Motor neuron (in vitro differentiated cells): ENCODE results near the gene TOLLIP. TPM values are rescaled to one million over a fixed set of nuclear protein-coding genes. Genes with fewer than 3 reads are reported as not detected.

ENCODE experiments used
- ATAC-seq, 8 experiments: fragments of 200-7000 bp; cut with Tn5 transposase; replicated peaks in 6 of 8; 2 replicates each; pipeline ENCODE4 v1.8.0; 2021; ENCODE audit warnings: mild to moderate bottlenecking in 8 of 8, moderate library complexity in 8 of 8
- H3K27ac ChIP-seq, 2 donors: fragments of 250-450 bp; sonication (Bioruptor Pico); 2 replicates each; pipeline ENCODE4 v1.9.0; 2021; ENCODE audit warnings: antibody characterized with exemption in 2 of 2, mild to moderate bottlenecking in 2 of 2, moderate library complexity in 1 of 2
- H3K4me1 ChIP-seq, 2 donors: fragments of 250-450 bp; sonication (Bioruptor Pico); replicated peaks in 1 of 2; 2 replicates each; pipeline ENCODE4 v1.6.1; 2021; ENCODE audit warnings: antibody characterized with exemption in 2 of 2, mild to moderate bottlenecking in 2 of 2, moderate library complexity in 1 of 2
- H3K4me3 ChIP-seq, 5 donors: fragments of 250-450 bp; sonication (Bioruptor Pico); 2 replicates each; pipeline ENCODE4 v1.9.0; 2021; ENCODE audit warnings: antibody characterized with exemption in 5 of 5, mild to moderate bottlenecking in 5 of 5, moderate library complexity in 4 of 5
- WGBS, 10 experiments: fragments of 450-650 bp; shearing (Covaris generic); methylation state at CpG; one replicate each; pipeline ENCODE4 v1.0.0; 2022; 5-methylcytosine and 5-hydroxymethylcytosine counted together
- in situ Hi-C, 9 experiments: fragments of 400-800 bp; cut with MboI; loops; one replicate each; pipeline ENCODE4 v1.15.0; 2021; ENCODE audit warnings: low sequenced_read_pairs in 9 of 9, low pct_unique_long_range_greater_than_20kb in 2 of 9; ENCODE audit not compliant: unreplicated experiment in 9 of 9
- total RNA-seq, 8 experiments: library from RNA; unstranded; fragments of 300-600 nt; gene quantifications; 2 replicates each; pipeline versions ENCODE4 v1.2.3 to v1.2.4, GENCODE V29; 2022

The TOLLIP gene
- total RNA-seq, 8 experiments from 2014 or later: 11.5 to 27.5 (median 21.1) TPM

- ATAC-seq: no peak
- H3K4me3 ChIP-seq: no peak overlapping the region
- H3K4me1 ChIP-seq: no peaks in the 10 kb centered on the region
- in situ Hi-C loops: loop anchor here in 1 of 9 experiments (25.0 kb wide), 1 partner anchor 222 kb away; no protein-coding TSS in a partner anchor
- 88 to 98% (median 93%) methylated on average over 2 to 16 of the region's 43 CpGs; no CpG with 5 or more reads in 3 of the 10 experiments for WGBS, 10 experiments
- H3K27ac ChIP-seq: no peak overlapping the region
Observed at GRCh38 chr11:1290052-1291040, 19.1 kb downstream of the TOLLIP start.

- Histone ChIP-seq H3K4me1 (no peaks in the 10 kb centered on the region), H3K4me3 (no peak overlapping the region), H3K27ac (no peak overlapping the region)
- in situ Hi-C loops: loop anchor here in 1 of 9 experiments (25.0 kb wide), 1 partner anchor 223 kb away; no protein-coding TSS in a partner anchor
- no peak for ATAC-seq
- WGBS, 10 experiments: 86 to 100% (median 91%) methylated on average over 6 to 7 of the region's 33 CpGs; no CpG with 5 or more reads in 7 of the 10 experiments
Observed at GRCh38 chr11:1289211-1289935, 20.1 kb downstream of the TOLLIP start.

- Histone ChIP-seq H3K27ac (no peak overlapping the region), H3K4me1 (no peaks in the 10 kb centered on the region), H3K4me3 (no peak overlapping the region)
- no peak for ATAC-seq
- 50 to 100% (median 90%) methylated on average over 2 to 8 of the region's 30 CpGs; no CpG with 5 or more reads in 5 of the 10 experiments for WGBS, 10 experiments
- in situ Hi-C loops: loop anchor here in 1 of 9 experiments (25.0 kb wide), 1 partner anchor 224 kb away; no protein-coding TSS in a partner anchor
Observed at GRCh38 chr11:1288426-1289151, 20.8 kb downstream of the TOLLIP start.

- WGBS, 10 experiments: 100% methylated on average over 1 to 3 of the region's 9 CpGs; no CpG with 5 or more reads in 7 of the 10 experiments
- H3K4me1 ChIP-seq: no peaks in the 10 kb centered on the region
- no peak for ATAC-seq
- H3K27ac ChIP-seq: no peak overlapping the region
- no peak overlapping the region for H3K4me3 ChIP-seq
- in situ Hi-C loops: loop anchor here in 1 of 9 experiments (25.0 kb wide), 1 partner anchor 224 kb away; no protein-coding TSS in a partner anchor
Observed at GRCh38 chr11:1287928-1288327, 21.5 kb downstream of the TOLLIP start.

- H3K27ac ChIP-seq: no peak overlapping the region
- H3K4me1 ChIP-seq: no peaks in the 10 kb centered on the region
- in situ Hi-C loops: loop anchor here in 1 of 9 experiments (25.0 kb wide), 1 partner anchor 226 kb away; no protein-coding TSS in a partner anchor
- ATAC-seq: no peak
- WGBS, 10 experiments: 79% methylated on average over 2 of the region's 17 CpGs; no CpG with 5 or more reads in 9 of the 10 experiments
- H3K4me3 ChIP-seq: no peak overlapping the region
Observed at GRCh38 chr11:1285876-1286275, 23.6 kb downstream of the TOLLIP start.

GRCh38 chr11:1285316-1285744 lies 24.1 kb downstream of the TOLLIP start:
- Histone ChIP-seq H3K4me1 (no peaks in the 10 kb centered on the region), H3K27ac (no peak overlapping the region), H3K4me3 (no peak overlapping the region)
- in situ Hi-C loops: loop anchor here in 1 of 9 experiments (25.0 kb wide), 1 partner anchor 227 kb away; no protein-coding TSS in a partner anchor
- ATAC-seq: no peak
- 96 to 100% (median 97%) methylated on average over 3 to 17 of the region's 23 CpGs; no CpG with 5 or more reads in 4 of the 10 experiments for WGBS, 10 experiments

- in situ Hi-C loops: loop anchor here in 1 of 9 experiments (25.0 kb wide), 1 partner anchor 228 kb away; no protein-coding TSS in a partner anchor
- ATAC-seq: no peak
Observed at GRCh38 chr11:1283906-1284305, 25.5 kb downstream of the TOLLIP start.

GRCh38 chr11:1283091-1283511 lies 26.3 kb downstream of the TOLLIP start:
- no peak overlapping the region for H3K4me3 ChIP-seq
- in situ Hi-C loops: loop anchor here in 1 of 9 experiments (25.0 kb wide), 1 partner anchor 229 kb away; no protein-coding TSS in a partner anchor
- no peak for ATAC-seq
- H3K4me1 ChIP-seq: no peaks in the 10 kb centered on the region
- WGBS, 10 experiments: 78 to 100% (median 90%) methylated on average over 1 to 5 of the region's 18 CpGs; no CpG with 5 or more reads in 5 of the 10 experiments
- H3K27ac ChIP-seq: no peak overlapping the region

More at GRCh38 chr11:1283906-1284305, 25.5 kb downstream of the TOLLIP start:
- no peaks in the 10 kb centered on the region for H3K4me1 ChIP-seq
- 60 to 100% (median 92%) methylated on average over 1 to 4 of the region's 8 CpGs; no CpG with 5 or more reads in 7 of the 10 experiments for WGBS, 10 experiments
- no peak overlapping the region for H3K4me3 ChIP-seq
- H3K27ac ChIP-seq: no peak overlapping the region

- peak in 3 of 8 experiments; percentile 91 to 97 (median 93) for ATAC-seq
- Histone ChIP-seq H3K4me3 (no peak overlapping the region), H3K27ac (no peak overlapping the region), H3K4me1 (no peaks in the 10 kb centered on the region)
- in situ Hi-C loops: loop anchor here in 1 of 9 experiments (25.0 kb wide), 1 partner anchor 230 kb away; no protein-coding TSS in a partner anchor
- 16 to 100% (median 78%) methylated on average over 1 to 3 of the region's 3 CpGs; no CpG with 5 or more reads in 1 of the 10 experiments for WGBS, 10 experiments
Observed at GRCh38 chr11:1281974-1282365, 27.5 kb downstream of the TOLLIP start.

GRCh38 chr11:1281326-1281973 lies 28.0 kb downstream of the TOLLIP start:
- Histone ChIP-seq H3K4me3 (no peak overlapping the region), H3K27ac (no peak overlapping the region), H3K4me1 (no peaks in the 10 kb centered on the region)
- peak in 3 of 8 experiments; percentile 38 to 83 (median 40) for ATAC-seq
- 76 to 98% (median 88%) methylated on average over 6 to 15 of the region's 33 CpGs; no CpG with 5 or more reads in 4 of the 10 experiments for WGBS, 10 experiments
- in situ Hi-C loops: loop anchor here in 1 of 9 experiments (25.0 kb wide), 1 partner anchor 231 kb away; no protein-coding TSS in a partner anchor
